ENCODE results near the gene PIP5K1A. TPM values are rescaled to one million over a fixed set of nuclear protein-coding genes. Genes with fewer than 3 reads are reported as not detected.
"Not testable (repeated sequence)": the region's sequence is repeated elsewhere in the genome, so short reads cannot be mapped to it uniquely, and the experiment has no call there.

Gene PIP5K1A
- total RNA-seq, 2 donors from 2014 or later: 93.8 to 116 TPM

DNA sequence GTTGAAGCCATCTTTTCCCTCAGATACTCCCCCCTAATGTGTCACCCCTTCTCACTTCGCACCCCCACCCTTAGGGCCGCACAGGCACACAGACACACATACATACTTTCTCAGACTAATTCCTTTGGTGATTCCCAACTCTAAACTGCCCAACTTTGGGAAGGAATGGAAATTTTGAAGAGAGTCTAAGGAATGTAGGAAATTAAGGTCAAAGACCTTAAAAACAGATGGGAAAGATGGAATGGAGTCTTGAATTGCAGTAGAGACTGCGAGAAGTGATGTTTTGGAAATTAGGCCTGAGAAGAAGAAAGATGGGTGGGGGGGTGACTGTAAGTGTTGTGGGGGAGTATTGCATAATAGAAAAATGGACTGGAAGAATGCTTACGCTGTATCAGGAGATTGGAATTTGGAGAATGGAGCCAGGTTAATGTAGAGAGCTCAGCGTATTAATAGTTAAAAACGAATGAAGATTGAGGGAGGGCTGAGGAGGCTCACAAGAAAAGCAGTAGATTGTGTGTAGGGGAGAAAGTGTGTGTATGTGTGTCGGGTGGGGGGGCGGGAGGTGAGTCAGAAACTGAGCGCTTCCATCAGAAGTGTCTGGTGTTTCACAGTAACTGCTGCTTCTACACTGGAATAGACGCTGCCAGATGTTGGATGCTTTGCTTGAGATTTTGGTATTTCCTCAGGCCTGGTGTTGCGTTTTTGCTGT is 1.7 kb downstream of the PIP5K1A start:
- Mint-ChIP-seq H3K4me1 (ENCODE audit: low read depth in 2 of 2) (peaks cover 29 to 31% of the 10 kb centered on the region in 2 donors), H3K27me3 (no peaks in the 10 kb centered on the region), H3K27ac (peak overlapping the region; percentile 93 to 99), H3K36me3 (peaks cover 11% of the 10 kb centered on the region), H3K4me3 (peak overlapping the region; percentile 100), H3K9me3 (no peaks in the 10 kb centered on the region)
- ATAC-seq (no peak), DNase-seq (ENCODE audit: low spot score) (no peak)

DNA sequence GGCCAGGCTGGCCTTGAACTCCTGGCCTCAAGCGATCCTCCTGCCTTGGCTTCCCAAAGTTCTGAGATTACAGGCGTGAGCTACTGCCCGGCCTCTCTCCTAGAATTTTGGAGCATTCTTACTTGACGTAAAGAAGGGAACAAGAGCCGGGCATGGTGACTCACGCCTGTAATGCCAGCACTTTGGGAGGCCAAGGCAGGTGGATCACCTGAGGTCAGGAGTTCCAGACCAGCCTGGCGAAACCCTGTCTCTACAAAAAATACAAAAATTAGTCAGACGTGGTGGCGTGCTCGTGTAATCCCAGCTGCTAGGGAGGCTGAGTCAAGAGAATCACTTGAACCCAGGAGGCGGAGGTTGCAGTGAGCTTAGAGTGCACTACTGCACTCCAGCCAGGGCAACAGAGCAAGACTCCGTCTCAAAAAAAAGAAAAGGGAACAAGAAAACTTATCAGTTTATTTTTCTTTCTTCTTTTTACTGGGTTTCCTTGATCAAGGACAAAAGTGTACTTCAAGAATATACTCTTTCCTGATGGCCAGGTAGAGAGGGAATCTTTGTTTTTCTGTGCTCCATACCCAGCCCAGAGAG is 7.1 kb downstream of the PIP5K1A start:
- not testable (repeated sequence) for H3K4me3 Mint-ChIP-seq; H3K27ac Mint-ChIP-seq; H3K4me1 Mint-ChIP-seq (ENCODE audit: low read depth in 2 of 2); H3K9me3 Mint-ChIP-seq; DNase-seq (ENCODE audit: low spot score); ATAC-seq; H3K36me3 Mint-ChIP-seq; H3K27me3 Mint-ChIP-seq

DNA sequence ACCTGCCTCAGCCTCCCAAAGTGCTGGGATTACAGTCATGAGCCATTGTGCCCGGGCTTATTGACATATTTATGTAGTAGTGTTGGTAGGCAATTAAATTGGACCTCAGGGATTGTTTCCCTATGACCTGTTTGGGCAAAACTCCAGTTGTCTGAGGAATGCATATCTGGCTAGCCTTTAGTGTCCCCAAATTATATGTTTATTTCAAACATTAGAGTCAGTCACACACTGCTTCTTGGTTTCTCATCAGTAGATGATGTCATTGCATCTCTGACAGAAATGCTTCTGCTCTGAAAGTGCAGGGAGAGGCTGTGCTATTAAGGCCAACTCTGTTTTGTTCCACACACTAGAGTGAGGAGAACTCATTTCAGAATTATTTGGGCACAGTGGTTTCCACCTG is 12.5 kb downstream of the PIP5K1A start:
- ATAC-seq (no peak), DNase-seq (ENCODE audit: low spot score) (no peak)
- Mint-ChIP-seq H3K36me3 (no peaks in the 10 kb centered on the region), H3K4me1 (ENCODE audit: low read depth in 2 of 2) (peaks cover 10 to 12% of the 10 kb centered on the region in 2 donors), H3K27ac (peak overlapping the region in 1 of 2 donors; percentile 21), H3K27me3 (no peaks in the 10 kb centered on the region), H3K9me3 (no peaks in the 10 kb centered on the region), H3K4me3 (no peak overlapping the region)

DNA sequence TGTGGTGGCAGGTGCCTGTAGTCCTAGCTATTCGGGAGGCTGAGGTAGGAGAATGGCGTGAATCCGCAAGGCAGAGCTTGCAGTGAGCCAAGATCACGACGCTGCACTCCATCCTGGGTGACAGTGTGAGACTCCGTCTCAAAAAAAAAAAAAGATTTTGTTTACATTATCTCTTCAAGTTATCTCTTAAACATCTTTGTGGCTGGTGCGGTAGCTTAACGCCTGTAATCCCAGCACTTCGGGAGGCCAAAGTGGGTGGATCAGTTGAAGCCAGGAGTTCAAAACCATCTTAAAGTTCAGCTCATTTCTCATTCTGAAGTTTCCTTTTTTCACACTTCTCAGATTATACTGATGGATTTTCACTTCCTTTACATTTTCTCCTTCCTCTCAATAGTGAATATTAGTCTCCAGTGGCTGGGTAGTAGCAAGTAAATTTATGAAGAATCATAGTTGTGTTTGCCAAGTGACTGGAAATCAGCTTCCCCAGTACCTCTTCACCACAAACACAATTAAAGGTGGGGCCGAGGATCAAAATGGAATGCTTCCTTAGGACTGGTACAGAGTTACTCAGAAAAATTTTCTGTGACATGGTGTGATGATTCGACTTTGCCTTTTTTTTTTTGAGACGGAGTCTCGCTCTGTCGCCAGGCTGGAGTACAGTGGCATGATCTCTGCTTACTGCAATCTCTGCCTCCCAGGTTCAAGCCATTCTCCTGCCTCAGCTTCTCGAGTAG is 13.8 kb downstream of the PIP5K1A start:
- ATAC-seq (no peak), DNase-seq (ENCODE audit: low spot score) (no peak)
- Mint-ChIP-seq H3K4me1 (ENCODE audit: low read depth in 2 of 2) (peaks cover 11 to 15% of the 10 kb centered on the region in 2 donors), H3K9me3 (no peaks in the 10 kb centered on the region), H3K27me3 (no peaks in the 10 kb centered on the region), H3K4me3 (no peak overlapping the region), H3K27ac (peak overlapping the region in 1 of 2 donors; percentile 53), H3K36me3 (no peaks in the 10 kb centered on the region)

DNA sequence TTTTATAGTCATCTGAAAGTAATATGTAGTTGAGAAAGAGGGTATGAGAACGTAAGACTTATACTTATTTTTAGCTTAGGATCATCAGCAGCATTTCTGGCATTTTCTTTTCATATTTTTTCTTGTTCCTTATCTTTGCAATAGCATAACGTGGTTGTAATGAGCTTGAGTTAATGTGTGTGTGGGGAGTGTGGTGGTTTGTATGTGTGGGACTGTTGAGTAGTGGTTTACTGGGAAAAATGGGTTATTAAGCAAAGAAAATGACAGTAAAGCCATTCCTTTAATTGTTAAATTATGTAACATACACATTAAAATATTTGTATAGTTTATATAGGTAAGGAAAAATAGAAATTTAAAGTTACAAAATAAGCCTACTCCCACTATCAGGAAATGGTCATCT is 15.2 kb downstream of the PIP5K1A start:
- Mint-ChIP-seq H3K36me3 (no peaks in the 10 kb centered on the region), H3K4me1 (ENCODE audit: low read depth in 2 of 2) (peaks cover 11 to 15% of the 10 kb centered on the region in 2 donors), H3K4me3 (no peak overlapping the region), H3K9me3 (no peaks in the 10 kb centered on the region), H3K27me3 (no peaks in the 10 kb centered on the region), H3K27ac (peak overlapping the region in 1 of 2 donors; percentile 17)
- no peak for DNase-seq (ENCODE audit: low spot score)
- no peak for ATAC-seq

DNA sequence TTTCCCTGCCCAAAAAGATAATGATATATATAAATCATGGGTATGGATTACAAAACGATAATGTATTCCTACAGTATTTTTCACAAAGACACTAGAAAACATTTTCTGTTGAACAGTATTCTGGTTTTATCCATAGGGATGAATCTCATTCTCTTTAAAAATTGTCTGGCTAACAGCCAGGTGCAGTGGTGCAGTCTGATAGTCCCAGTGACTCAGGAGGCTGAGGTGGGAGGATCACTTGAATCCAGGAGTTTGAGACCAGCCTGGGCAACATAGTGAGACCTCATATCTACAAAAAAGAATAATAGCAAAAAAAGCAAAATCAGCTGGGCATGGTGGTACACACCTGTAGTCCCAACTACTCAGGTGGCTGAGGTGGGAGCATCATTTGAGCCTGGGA is 23.3 kb downstream of the PIP5K1A start:
- H3K27me3 Mint-ChIP-seq: no peaks in the 10 kb centered on the region

DNA sequence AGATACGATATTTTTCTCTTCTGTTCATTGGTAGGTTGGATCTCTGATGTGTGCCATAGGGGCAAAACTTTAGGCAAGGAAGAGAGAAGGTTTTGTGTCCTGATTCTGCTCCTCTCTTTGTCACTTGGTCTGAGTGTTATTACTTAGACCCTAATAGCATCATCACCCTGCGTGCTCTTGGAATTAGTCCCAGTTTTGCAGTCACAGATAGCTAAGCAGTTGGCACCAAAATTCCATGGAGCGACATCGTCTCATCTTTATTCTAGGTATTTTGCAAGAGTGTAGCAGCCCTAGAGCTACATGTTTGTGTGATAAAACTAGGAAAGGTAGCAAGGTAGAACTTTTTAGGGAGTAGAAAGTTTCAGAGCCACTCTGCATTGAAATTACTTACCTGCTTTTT is 23.8 kb downstream of the PIP5K1A start:
- Mint-ChIP-seq H3K27ac (no peak overlapping the region), H3K4me3 (no peak overlapping the region), H3K36me3 (no peaks in the 10 kb centered on the region), H3K27me3 (no peaks in the 10 kb centered on the region), H3K4me1 (ENCODE audit: low read depth in 2 of 2) (peaks cover 3 to 5% of the 10 kb centered on the region in 2 donors), H3K9me3 (no peaks in the 10 kb centered on the region)
- DNase-seq (ENCODE audit: low spot score): no peak
- no peak for ATAC-seq

More for the DNA sequence above, 23.3 kb downstream of the PIP5K1A start:
- H3K9me3 Mint-ChIP-seq: no peaks in the 10 kb centered on the region
- DNase-seq (ENCODE audit: low spot score): no peak
- H3K4me3 Mint-ChIP-seq: no peak overlapping the region
- no peak overlapping the region for H3K27ac Mint-ChIP-seq
- H3K4me1 Mint-ChIP-seq (ENCODE audit: low read depth in 2 of 2): peaks cover 3 to 6% of the 10 kb centered on the region in 2 donors
- no peak for ATAC-seq
- no peaks in the 10 kb centered on the region for H3K36me3 Mint-ChIP-seq

DNA sequence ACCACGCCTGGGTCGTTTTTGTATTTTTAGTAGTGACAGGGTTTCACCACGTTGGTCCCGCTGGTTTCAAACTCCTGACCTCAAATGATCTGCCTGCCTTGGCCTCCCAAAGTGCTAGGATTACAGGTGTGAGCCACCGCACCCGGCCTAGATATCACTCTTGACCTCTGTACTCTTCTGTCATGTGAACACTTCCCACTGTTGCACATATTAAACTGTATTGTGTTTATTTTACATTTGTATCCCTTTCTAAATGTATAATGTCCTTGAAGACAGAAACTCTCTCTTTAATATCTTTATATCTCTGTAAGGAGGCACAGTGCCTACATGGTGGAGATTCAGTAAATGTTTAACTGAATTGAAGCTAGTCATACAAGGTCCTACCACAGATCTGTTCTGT is 36.9 kb downstream of the PIP5K1A start:
- Mint-ChIP-seq H3K4me1 (ENCODE audit: low read depth in 2 of 2) (peaks cover 0 to 3% of the 10 kb centered on the region in 2 donors), H3K27me3 (no peaks in the 10 kb centered on the region), H3K9me3 (no peaks in the 10 kb centered on the region), H3K4me3 (no peak overlapping the region), H3K27ac (no peak overlapping the region), H3K36me3 (peaks cover 37% of the 10 kb centered on the region)
- DNase-seq (ENCODE audit: low spot score): no peak
- no peak for ATAC-seq

DNA sequence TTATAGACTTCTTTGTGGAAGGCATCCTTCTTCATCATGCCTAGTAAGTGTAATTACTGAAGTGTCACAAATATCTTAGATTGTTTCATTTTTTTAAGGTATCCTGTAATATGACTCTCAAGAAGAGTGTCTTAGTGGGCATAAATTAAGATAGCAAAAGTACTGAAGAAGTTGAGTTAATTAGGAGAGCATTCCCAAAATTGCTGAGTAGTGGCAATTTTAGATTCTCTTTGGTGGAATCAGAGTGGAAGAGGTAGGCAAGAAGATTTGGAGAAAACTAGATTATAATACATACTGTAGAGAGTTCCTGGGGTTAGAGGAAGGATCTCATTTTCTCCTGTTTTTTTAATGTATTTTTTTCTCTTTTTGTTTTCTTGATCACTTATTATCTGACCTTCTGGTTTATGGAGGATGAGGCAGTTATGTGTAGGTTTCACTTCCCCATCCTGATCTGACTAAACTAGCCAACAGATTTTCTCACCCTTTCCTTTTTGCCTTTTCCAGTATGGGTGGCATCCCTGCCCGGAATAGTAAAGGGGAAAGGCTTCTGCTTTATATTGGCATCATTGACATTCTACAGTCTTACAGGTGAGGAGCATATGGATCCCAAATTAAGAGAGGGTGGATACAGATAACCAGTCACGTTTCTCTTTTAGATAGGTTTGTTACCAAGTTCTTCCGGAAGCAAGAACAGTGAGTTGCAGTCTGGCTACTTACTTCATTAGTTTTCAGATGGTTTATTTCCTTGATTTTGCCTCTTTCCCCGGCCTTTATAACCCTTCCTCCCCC is 39.5 kb downstream of the PIP5K1A start:
- H3K36me3 Mint-ChIP-seq: peaks cover 37% of the 10 kb centered on the region
- peaks cover 0 to 3% of the 10 kb centered on the region in 2 donors for H3K4me1 Mint-ChIP-seq (ENCODE audit: low read depth in 2 of 2)
- H3K27me3 Mint-ChIP-seq: no peaks in the 10 kb centered on the region
- H3K4me3 Mint-ChIP-seq: no peak overlapping the region
- peak overlapping the region in 1 of 2 donors; percentile 12 for H3K27ac Mint-ChIP-seq
- ATAC-seq (no peak), DNase-seq (ENCODE audit: low spot score) (no peak)
- H3K9me3 Mint-ChIP-seq: no peaks in the 10 kb centered on the region

DNA sequence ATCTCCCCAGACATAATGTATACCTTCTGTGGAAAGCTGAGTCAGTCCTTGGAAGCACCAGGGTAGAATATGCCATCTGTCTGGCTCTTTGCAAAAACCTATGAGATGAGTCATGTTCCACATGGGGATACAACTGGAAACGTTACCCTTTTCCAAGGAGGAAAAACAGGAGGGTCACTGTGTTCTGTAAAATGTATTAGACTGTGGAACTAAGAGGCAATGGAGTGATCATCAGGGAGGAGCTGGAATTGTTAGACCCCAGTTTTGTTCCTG is 40.1 kb downstream of the PIP5K1A start:
- Mint-ChIP-seq H3K27ac (no peak overlapping the region), H3K36me3 (peaks cover 43% of the 10 kb centered on the region), H3K9me3 (no peaks in the 10 kb centered on the region), H3K27me3 (no peaks in the 10 kb centered on the region), H3K4me1 (ENCODE audit: low read depth in 2 of 2) (peaks cover 0 to 3% of the 10 kb centered on the region in 2 donors), H3K4me3 (no peak overlapping the region)
- DNase-seq (ENCODE audit: low spot score) (no peak), ATAC-seq (no peak)

DNA sequence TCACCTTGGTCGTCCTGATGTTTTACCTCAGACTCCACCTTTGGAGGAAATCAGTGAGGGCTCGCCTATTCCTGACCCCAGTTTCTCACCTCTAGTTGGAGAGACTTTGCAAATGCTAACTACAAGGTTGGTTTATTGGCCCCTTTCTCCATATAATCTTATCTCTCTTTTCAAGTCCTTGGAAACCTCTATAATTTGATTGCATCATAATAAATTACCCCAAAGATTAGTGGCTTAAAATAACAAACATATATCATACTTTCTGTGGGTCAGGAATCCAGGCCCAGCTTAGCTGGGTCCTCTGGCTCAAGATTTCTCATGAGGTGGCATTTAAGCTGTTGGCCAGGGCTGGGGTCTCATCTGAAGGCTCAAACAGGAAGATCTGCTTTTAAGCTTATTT is 44.1 kb downstream of the PIP5K1A start:
- no peaks in the 10 kb centered on the region for H3K9me3 Mint-ChIP-seq
- no peak overlapping the region for H3K4me3 Mint-ChIP-seq
- no peak for ATAC-seq
- no peaks in the 10 kb centered on the region for H3K4me1 Mint-ChIP-seq (ENCODE audit: low read depth in 2 of 2)
- H3K36me3 Mint-ChIP-seq: peaks cover 44% of the 10 kb centered on the region
- no peaks in the 10 kb centered on the region for H3K27me3 Mint-ChIP-seq
- DNase-seq (ENCODE audit: low spot score): no peak
- H3K27ac Mint-ChIP-seq: peak overlapping the region in 1 of 2 donors; percentile 52

DNA sequence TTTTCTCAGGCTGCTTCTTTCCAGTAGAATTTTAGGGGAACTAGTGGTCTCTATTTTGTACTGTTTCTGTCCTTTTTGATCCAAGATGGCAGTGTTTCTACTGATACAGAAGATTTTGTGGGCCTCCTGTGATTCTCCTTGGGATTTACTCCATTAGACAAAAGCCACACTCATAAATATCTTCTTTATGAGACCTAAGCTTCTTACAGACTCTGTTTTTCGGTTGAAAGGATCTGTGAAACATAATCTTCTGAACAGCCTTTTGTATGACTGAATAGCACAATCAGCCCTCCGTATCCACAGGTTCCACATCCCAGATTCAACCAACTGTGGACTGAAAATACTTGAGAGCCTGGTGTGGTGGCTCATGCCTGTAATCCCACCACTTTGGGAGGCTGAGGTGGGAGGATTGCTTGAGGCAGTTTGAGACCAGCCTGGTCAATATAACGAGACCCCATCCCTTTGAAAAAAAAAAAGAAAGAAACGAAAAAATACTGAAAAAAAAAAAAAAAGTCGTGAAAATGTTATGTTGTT is 45.4 kb downstream of the PIP5K1A start:
- Mint-ChIP-seq H3K9me3 (no peaks in the 10 kb centered on the region), H3K27ac (no peak overlapping the region), H3K4me3 (no peak overlapping the region), H3K27me3 (no peaks in the 10 kb centered on the region), H3K36me3 (peaks cover 42% of the 10 kb centered on the region), H3K4me1 (ENCODE audit: low read depth in 2 of 2) (no peaks in the 10 kb centered on the region)
- no peak for ATAC-seq
- DNase-seq (ENCODE audit: low spot score): no peak

DNA sequence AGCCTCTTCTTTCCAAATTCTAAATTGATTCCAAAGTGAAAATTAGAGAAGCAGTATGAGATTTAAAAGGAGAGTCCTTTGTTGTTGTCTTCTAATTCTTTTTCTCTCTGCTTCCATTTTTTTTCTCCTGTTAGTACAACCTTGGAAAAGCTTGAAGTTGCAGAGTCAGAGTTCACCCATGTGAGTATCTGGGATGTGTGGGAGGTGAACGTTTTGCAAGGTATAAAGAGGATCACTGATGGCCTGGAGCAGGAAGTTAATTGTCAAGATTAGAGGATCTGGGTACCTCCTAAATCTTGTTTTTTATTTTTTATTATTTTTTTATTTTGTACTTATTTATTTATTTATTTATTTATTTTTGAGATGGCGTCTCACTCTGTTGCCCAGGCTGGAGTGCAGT is 48.4 kb downstream of the PIP5K1A start:
- no peak overlapping the region for H3K4me3 Mint-ChIP-seq
- H3K36me3 Mint-ChIP-seq: peaks cover 42% of the 10 kb centered on the region
- H3K4me1 Mint-ChIP-seq (ENCODE audit: low read depth in 2 of 2): peaks cover 0 to 2% of the 10 kb centered on the region in 2 donors

More for the DNA sequence above, 48.4 kb downstream of the PIP5K1A start:
- Mint-ChIP-seq H3K9me3 (no peaks in the 10 kb centered on the region), H3K27ac (no peak overlapping the region), H3K27me3 (no peaks in the 10 kb centered on the region)
- ATAC-seq: no peak
- DNase-seq (ENCODE audit: low spot score): no peak
